NCI-H1694 (cell line): Measurements from ENCODE around the gene PTPRH.
A peak's percentile ranks its signal among the peaks of the same experiment; 100 is the strongest.
"Not testable (repeated sequence)": the region's sequence is repeated elsewhere in the genome, so short reads cannot be mapped to it uniquely, and the experiment has no call there.

ENCODE experiments used
- DNase-seq: peaks from one replicate; lab custom pipeline; 2025; lab: John Stamatoyannopoulos, UW

Gene PTPRH

DNA sequence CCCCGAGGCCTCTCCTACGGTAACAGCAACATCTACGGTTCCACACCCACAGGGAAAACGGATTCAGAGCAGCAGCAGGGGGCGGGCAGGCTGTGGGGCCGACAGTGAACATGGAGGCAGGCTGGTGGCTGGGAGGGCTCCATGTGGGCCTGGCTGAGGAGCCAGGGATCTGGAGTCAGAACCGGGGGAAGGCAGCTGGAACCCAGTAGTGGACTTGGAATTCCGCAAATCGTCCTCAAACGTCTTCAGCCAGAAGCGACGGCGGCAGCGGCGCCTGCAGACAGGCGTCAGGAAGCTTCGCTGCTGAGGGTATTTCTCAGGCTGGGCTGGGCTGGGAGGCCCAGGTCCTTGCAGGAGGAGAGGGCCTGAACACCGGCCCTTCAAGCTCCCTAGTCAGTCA is 17.5 kb upstream of the PTPRH start:
- DNase-seq: no peak

DNA sequence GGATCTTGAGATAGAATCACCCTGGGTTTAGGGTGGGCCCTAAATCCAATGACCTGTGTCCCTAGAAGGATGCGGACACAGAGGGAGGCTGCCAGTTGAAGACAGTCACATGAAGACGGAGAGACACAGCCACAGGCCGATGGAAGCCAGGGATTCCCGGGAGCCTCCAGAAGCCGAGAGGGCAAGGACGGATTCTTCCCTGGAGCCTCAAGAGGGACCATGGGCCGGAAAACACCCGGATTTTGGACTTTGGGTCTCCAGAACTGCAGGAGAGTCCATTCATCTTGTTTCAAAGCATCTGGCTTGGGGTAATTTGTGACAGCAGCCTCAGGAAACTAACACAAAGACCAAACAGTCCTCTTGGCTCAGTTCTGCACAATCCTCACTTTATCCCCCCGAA is 17.0 kb upstream of the PTPRH start:
- DNase-seq: no peak

DNA sequence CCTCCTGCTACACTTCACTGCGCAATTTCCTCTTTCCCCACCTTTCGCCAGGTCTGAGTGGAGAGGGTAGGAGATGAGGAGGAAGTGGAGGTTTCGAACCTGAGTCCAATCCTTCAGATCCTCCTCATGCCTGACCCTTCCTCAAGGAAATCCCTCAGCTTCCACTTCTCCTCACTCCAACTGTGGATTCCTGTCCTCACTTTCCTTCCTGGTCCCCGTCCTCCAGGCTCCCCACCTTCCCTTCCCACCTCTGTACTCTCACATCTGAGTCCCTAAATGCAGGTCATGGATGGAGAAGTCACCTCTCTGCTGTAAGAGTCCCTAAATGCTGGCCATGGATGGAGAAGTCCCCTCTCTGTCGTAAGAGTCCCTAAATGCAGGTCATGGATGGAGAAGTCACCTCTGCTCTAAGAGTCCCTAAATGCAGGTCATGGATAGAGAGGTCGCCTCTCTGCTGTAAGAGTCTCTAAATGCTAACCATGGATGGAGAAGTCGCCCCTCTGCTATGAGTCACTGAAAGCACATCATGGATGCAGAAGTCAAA is 16.2 kb upstream of the PTPRH start:
- no peak for DNase-seq

DNA sequence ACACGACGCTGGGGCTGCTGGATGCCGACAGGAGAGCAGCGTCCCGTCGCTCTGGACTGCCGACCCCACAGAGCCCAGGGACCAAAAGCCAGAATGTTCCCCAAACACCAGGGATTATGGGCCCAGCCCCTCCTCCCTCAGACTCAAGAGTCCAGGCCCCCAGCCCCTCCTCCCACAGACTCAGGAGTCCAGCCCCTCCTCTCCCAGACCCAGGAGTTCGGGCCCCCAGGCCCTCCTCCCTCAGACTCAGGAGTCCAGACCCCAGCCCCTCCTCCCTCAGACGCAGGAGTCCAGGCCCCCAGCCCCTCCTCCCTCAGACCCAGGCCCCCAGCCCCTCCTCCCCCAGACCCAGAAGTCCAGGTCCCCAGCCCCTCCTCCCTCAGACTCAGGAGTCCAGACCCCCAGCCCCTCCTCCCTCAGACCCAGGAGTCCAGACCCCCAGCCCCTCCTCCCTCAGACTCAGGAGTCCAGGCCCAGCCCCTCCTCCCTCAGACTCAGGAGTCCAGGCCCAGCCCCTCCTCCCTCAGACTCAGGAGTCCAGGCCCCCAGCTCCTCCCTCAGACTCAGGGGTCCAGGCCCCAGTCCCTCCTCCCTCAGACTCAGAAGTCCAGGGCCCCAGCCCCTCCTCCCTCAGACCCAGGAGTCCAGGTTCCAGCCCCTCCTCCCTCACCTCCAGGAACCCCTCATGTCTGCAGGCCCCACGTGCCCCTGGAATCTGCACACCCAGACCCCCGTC is 15.5 kb upstream of the PTPRH start:
- DNase-seq: not testable (repeated sequence)

DNA sequence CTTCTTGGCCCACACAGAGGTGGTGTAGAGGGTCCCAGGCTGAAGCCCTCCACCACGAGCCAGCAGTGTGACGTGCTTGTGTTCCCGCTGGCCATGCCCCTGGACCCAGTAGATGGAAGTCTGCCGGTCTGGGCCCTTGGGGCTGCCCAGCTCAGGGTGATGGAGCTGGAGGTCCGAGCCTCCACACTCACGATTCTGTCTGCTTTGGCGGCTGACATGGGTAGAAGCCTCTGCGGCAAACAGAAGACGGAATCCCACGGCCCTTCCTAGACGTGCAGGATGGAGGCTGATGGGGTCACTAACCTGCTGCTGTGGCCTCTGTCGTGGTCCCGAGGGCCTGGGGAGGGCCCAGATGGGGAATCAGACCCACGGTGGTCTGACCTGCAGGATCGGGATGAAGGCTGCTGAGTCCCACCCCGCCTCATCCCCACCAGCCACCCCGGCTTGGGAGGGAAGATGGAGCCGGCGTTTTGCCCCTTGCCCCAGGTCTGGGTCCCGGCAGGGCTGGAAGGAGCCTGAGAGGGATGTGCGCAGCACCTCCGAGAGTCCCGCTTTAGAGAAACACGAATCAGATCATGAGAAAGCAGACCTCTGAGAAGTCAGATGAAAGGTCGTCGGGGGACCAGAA is 14.9 kb upstream of the PTPRH start:
- no peak for DNase-seq

DNA sequence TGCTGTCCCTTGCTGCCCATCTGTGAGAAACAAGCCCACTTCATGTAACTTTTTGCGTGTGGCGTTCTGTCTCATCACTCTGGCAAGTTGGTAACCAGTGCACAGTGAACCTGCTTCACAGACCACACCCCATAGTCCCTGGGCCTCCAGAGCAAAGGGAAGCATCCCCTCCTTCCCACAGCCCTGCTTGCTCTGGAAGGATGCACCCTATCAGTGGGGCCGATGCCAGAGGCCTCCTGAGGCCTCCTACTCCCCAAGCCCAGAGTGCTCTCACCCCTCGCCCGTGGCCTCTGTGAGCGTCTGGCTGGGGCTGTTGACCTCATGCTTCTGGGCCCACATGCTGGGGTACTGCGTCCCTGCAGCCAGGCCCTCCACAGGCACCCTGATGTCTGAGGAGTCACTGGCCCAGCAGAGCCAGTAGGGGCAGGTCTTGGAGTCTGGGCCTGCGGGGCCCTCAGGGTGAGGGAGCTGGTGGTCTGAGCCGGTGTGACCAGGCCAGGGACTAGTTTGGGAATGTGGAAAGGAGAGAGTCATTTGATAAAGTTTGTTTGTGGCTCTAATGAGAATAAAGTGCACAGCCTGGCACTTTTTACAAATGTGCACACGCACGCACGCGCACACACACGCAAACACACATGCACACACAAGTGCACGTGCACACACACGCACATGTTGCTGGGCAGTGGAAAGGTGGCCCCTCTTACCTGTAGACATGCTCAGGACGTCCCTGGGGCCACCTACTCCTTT is 14.2 kb upstream of the PTPRH start:
- DNase-seq: no peak

DNA sequence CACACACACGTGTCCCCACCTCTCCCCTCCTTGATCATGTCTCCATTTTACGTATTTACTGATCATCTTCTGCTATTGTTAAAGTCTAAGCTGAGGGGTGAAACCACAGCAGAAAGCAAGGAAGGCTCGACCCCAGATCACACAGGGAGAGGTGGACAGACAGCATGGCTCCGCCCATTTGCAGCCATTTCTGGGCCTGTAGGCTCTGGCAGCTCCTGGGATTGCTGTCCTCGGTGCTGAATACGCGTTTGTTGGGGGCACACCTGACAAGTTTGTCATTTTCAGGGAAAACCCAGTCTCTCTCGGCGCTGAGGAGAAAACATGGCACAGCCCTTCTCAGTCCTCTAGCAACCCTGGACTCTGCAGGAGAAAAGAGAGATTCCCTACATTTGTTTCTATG is 11.2 kb upstream of the PTPRH start:
- DNase-seq: no peak

DNA sequence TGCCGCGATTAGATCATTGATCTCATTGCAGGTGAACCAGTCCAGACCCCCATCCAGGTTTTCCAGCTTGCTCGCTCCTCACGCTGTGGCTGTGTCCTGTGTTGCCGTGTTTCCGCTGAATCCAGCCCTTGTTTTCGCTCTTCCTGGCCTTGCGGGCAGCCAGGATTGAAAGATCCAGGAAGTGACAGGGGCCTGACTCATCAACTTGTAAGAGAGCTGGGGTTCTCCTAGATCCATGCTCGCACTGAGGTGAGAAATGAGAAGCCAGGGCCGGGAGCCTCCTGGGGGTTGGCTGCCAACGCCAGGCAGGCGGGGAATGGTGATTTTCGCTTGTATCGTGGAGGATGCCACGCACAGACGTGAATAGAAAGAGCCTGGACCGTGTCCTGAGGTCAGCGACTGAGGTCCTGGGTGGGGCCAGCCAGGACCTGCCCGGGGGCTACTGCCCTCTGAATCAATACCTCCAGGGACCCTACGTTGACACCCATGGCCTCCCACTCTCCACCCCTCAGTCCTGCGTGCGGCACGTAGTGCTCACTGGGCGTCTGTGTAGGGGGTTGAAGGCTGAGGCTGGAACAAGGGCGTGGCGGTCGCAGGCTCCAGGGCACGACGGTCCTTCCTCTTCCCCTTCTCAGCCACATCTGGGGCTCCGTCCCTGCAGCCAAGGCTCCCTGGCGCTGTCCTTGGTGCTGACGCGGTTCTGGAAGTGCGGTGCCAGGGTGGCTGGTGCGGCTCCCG is 7.3 kb upstream of the PTPRH start:
- peak; percentile 97 for DNase-seq

DNA sequence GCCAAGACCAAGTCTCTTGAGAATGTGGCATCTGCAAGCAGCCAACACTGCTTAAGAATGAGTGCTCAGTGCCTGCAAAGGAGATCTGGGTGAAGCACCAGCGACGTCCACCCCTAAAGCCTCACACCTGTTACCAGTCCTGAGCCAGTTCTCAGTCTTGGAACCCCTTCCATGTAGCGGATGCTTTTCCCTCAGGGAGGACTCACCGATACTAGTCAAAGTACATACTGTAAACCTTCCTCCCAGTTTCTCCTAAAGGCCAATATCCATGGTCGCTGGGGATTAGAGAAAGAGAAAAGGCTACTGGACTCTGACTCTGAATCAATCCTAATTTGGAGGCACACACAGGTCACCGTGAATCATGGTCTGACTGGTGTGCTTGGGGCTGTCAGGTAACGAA is 4.2 kb upstream of the PTPRH start:
- no peak for DNase-seq

DNA sequence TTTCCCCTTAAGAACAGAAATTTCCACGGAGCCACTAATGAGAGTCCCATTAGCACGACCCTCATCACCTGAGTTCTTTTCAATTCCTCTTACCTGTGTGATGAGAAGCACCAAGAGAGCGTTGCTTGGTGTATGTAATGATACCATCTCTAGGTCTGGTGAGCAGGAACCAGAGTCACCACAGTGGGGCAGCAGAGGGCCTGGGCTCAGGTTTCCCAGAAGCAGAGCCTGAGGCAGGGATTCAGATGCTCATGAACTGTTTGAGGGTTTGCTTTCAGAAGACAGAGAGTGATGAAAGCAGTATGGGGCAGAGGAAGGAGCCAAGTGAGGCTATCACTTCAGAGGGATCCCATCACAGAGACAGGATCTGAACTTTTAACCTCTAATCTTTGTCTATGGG is 3.1 kb upstream of the PTPRH start:
- DNase-seq: peak; percentile 75

DNA sequence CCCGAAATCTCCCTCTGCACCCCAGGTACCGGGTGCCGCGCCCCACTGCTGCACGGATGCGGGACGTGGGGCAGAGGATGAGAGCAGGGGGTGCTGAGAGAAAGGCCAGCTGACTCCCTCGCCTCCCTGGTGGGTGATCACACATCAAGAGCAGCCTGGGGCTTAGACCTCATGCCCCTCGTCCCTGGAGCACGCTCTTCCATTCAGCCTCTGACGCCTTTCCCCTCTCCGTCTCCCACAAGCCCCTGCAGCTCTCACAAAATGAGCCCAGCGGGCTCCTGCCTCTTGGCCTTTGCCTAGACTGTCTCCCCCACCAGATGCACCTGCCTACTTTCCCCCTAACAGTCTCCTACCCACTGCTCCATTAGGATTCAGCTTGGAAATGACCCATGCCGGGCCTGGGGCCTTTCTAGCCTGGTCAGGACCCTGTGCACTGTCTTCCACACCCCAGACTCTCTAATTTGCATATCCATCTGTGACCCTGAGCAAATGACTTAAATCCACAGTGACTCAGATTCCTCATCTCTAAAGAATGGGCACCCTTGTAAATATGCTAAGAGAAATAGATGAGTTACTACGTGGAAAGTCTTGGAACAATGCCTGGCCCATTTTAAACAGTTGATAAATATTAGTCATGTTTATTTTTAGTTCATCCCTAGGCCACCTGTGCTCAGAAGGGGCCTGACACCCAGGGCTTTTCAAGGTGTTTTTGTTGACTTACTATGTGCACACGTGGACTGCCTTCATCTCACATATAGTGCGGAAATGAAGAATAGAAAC is 582 bp upstream of the PTPRH start:
- DNase-seq: no peak

DNA sequence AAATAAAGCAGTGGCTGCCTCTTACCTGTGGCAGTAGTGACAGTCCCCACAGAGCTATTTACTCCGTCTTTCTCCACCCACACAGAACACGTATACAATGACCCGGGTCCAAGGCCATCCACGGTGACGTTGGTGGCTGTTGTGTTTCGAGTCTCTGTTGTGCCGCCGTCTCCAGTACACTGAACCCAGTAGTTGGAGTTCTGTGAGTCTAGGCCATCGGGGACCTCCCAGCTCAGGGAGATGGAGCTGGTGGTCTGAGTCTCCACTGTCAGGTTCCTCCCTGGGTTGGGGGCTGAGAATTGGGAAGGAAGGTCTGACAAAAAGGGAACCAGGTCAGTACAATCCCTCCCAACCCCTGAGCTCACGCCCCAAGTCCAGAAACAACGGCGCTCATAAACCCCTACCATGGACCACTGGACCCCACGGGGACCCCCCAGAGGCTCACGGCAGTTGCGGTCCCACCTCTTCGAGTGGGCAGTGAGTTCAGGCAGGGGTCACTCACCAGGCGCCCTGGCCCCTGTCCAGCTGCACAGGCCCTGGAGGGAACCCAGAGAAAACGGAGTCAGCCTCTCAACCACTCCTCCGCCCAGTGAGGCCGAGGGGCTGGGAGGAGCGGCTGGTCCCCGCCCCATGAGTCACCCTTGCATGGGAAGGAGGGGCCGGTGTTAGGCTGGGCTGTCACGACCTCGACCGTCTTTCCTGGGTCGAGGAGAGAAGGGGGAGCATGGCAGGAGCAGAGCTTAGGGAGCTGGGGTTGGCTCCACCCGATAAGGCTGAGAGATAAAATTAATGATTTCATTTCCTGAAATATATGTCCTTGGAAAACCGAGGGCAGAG is 2.4 kb downstream of the PTPRH start:
- DNase-seq: no peak

DNA sequence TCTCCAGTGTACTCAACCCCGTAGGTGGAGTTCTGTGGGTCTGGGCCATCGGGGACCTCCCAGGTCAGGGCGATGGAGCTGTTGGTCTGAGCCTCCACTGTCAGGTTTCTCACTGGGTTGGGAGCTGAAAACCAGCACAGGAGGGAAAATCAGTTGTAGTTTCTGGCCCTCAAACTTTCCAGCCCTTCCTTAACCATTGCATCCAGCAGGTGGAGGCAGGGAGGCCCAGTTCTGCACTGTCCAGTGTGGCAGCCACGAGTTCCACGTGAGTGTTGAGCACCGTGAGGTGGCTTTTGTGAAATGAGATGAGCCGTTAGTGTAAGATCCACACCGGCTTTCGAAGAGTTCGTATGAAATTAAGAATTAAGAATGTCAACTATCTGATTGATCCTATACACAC is 7.1 kb downstream of the PTPRH start:
- DNase-seq: not testable (repeated sequence)

DNA sequence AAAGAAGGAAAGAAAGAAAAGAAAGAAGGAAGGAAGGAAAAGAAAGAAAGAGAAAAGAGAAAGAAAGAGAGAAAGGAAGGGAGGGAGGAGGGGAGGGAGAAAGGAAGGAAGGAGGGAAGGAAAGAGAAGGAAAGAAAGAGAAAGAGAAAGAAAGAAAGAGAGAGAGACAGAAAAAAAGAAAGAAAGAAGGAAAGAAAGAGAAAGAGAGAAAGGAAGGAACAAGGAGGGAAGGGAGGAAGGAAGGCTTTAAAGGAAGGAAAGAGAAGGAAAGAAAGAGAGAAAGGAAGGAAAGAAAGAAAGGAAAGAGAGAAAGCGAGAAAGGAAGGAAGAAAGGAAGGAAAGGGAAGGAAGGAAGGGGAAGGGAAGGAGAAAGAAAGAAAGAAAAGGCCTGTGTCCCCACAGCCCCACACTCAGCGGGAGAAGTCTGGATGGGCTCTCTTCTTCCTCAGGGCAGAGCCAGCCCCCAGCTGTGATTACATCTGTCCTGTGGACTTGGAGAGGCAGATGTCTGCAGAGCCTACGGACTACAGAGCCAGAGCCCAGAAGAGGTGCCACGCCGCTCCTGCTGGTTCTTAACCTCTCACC is 9.6 kb downstream of the PTPRH start:
- no peak for DNase-seq

DNA sequence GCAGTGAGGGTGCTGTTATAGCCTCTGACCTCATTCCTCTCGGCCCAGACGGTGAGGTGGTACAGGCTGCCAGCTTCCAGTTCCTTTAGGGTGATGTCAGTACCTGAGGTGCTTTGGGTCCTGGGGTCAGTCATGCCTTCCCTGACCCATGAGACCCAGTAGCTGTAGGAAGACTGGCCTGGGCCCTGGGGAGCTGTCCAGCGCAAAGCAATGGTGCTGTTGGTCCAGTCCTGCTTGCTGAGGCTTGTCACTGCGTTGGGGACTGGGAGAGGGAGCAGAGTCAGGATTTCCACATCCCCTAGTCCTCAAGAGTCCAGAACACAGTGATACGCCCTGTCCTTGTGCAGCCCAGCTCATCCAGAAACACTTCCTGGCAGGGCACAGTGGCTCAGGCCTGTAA is 10.7 kb downstream of the PTPRH start:
- no peak for DNase-seq

DNA sequence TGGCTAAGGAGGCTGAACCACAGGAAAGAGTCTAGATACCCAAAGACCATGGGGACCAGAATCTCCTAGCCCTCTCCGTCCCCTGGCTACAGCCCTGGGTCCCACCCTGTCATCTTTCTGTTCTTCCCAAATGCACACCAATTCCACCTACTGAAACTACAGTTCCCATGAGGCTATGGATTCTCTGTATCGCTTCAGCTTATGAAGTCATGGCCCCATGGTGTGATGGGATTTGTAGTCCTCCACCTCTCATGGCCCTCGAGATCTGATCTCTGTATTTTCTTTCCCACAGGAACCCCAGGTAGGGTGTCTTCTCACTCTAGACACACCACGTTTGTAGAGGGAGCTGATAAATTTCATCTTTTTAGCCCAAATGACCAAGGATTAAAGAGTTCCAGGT is 11.8 kb downstream of the PTPRH start:
- DNase-seq: no peak

DNA sequence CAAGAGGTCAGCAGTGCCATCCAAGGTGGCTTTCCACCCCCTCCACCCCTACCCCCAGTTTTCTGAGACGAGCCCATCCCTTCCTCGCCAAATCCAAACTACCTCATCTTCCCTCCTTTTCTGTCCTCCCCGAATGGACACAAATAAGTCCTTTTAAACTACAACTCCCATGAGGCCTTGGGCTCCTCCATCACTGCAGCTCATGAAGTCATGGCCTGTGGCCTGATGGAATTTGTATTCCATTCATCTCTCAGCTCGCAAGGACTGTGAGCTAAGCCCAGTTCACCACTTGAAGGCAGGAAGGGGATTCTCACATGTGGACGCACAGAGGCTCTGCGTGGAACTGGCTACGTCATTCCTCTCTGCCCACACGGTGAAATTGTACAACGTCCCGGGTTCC is 12.5 kb downstream of the PTPRH start:
- DNase-seq: no peak

DNA sequence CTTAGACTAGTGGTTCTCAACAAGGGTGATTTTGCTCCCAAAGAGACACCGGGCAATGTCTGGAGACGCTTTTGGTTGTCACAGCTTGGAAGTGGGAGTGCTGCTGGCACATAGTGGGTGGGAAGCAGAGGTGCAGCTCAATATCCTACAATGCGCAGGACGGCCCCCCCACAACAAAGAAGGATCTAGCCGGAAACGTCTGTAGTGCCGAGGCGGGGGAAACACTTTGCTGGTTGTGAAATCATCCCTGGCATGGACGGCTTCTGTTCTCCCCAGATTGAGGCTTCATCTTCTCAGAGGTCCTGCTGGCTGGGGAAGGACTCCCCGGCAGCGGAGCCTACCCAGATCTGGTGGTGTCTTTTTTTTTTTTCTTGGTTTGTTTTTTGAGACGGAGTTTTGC is 15.8 kb downstream of the PTPRH start:
- no peak for DNase-seq

DNA sequence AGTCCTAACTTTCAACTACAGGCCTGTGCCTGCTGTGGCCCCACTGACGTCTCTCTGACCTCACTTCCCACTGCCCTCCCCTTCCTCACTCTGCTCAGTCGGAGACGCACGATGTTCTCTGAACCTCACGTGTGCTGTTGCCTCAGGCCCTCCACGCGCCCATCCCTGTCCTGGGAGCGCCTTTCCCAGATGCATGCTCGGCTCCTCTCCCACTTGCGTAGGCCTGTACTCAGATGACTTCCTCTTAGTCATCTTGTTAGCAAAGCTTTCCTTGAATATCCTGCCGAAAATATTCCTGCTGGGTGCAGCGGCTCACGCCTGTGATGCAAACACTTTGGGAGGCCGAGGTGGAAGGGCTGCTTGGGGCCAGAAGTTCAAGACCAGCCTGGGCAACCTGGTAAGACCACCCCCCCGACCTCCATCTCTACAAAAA is 19.9 kb downstream of the PTPRH start:
- no peak for DNase-seq

DNA sequence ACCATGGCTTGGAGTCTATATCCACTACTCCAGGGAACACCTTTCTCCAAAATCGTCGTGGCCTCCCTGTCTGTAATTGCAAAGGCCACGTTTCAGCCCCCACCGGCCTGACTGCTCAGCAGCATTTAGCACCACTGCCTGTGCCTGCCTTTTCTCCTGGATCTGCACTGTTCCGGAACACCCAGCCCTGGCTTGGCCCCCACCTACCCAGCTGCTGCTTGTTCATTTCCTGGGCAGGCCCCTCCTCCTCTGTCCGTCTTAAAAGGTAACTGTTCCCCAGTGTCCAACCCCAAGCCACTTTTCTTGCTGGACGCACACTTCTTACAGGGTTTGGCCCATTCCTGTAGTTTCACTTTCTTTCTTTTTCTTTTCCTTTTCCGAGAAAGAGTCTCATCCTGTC is 20.7 kb downstream of the PTPRH start:
- no peak for DNase-seq
